Right renal pelvis (tissue), 4 donors: ENCODE measurements around the gene CYTIP. TPM values are rescaled to one million over a fixed set of nuclear protein-coding genes. Genes with fewer than 3 reads are reported as not detected.

Experiments
- DNase-seq, 4 donors: peaks; one replicate each; pipeline ENCODE4 v3.0.0-alpha.2; 2013; ENCODE audit warnings: low read depth in 4 of 4, low spot score in 3 of 4, missing footprints in 1 of 4
- polyA plus RNA-seq, 4 donors: library from polyadenylated mRNA; unstranded; fragments of 120-200 nt; gene quantifications; one replicate each; pipeline ENCODE4 v1.2.1, GENCODE V29; 2013; ENCODE audit not compliant: insufficient read length in 4 of 4

The CYTIP gene
- polyA plus RNA-seq, 4 donors, result 1.8 to 2.2 (median 1.9) TPM

DNA sequence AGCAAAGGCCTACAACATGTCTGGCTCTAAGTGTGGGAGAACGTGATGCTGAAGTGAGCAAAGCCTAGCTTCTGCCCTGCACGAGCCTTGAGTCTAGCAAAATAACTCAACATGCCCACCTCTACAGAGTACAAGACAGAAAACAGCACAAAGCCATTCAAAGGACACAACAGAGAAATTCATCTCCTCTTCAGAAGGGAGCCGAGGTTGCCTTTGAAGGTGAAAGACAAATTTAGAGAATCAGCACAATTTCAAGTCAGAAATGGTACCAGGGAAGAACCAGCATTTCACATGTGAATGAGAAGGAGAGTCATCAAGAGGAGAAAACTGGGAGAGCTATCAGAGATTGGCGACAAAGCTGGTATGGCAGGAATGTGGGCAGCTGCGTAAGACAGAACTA is 21.7 kb upstream of the CYTIP start:
- DNase-seq, result no peak

DNA sequence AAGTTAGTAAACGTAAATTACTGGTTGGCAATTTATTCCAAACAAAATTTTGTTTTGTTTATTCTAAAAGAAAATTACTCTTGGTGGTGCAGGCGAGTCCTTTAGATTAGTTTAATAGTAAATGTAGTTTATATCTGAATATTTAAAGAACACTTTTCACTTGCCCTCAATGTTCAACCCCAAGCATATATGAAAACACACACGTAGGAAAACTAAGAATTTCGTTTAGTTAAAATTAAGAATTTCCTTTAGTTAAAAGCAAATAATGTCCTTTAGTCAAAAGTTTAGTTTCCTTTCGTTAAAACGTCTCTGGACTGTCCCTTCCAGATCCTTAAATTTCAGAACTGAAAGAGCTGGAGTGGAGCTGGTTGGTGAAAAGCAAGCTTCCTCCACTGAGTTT is 19.1 kb upstream of the CYTIP start:
- no peak for DNase-seq

DNA sequence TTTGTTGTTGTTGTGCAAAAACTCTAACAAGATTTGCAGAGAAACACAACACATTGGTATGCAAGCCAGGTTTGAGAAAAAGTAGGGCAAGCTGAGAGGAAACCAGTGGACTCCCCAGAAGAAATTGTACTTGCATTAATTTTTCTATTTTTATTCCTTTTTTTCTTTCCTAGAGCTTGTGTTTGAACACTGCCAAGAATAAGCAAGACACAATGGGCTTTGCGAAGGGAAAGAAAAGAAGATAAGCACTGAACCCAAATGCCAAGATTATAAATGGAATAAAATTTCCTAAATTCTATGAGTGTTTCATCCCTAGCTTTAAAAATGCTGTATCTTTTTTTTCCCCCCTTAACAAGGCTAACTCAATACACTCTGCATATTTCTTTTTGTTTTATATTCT is 17.0 kb upstream of the CYTIP start:
- DNase-seq, result no peak

DNA sequence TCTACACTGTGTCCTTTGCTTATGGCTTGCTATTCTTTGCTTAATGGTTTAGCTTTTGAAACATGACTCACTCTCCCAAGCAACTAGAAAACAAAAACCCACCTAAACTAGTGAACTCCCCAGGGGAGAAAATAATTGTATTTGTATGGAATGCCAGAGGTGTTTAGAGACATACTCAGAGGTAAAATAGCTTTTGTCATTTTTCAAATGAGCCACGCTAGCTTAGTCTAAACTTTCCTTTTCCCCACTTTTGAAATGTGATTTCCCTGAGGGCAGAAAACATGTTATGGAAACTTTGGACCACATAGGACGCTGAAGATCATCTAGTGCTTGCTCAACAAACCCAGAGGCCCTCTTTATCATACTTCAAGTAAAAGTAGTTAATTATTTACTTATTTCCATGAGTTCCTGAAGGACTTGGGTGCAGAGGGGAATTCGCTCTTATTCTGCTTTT is 16.5 kb upstream of the CYTIP start:
- DNase-seq, result no peak

DNA sequence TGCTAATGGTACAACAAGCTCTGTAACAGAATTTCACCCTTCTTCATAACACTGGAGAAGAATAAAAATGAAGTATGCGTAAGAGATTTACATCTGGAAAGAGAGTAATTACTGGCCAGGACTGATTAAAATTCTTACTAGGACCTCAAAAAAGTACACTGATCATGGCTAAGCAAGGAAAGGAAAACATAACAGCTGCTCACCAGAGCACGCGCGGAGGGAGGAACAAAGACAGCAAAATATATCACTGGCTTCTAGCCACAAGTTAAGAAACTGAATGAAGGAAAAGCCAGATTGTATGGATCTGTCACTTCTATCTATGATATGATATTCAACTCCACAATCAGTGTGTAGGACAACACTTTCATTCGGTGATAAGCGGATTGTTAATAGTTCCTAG is 15.6 kb upstream of the CYTIP start:
- DNase-seq, result no peak

DNA sequence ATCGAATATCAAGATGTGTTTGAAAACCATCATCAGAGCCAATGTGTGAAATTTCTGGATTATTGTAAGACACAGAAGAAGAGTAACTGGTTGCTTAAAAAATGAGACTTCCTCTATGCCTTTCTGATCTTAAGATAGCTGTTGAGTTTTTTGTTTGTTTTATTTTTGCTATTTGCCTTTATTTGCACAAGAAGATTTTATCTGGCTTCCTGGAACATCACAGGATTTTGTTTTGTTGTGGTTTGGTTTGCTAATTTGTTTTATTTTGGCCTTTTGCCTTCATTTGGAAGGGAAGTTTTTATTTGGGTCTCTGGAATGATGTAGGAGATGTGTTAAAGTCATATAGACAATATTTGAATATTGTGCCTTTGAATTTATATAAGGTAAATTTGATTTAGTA is 3.9 kb upstream of the CYTIP start:
- DNase-seq, result no peak

DNA sequence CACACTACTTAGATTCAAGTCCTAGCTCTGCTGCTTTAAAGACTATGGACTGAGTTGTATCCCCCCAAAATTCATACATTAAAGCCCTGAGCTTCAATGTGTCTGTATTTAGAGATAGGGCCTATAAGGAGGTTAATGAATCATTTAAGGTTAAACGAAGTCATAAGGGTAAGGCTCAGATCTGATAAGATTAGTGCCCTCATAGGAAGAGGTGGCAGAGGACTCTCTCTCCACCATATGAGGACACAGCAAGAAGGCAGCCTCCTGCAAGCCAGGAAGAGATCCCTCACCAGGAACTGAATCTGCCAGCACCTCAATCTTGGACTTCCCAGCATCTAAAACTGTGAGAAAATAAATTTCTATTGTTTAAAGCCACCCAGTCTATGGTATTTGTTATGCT is 3.1 kb upstream of the CYTIP start:
- DNase-seq, result no peak

DNA sequence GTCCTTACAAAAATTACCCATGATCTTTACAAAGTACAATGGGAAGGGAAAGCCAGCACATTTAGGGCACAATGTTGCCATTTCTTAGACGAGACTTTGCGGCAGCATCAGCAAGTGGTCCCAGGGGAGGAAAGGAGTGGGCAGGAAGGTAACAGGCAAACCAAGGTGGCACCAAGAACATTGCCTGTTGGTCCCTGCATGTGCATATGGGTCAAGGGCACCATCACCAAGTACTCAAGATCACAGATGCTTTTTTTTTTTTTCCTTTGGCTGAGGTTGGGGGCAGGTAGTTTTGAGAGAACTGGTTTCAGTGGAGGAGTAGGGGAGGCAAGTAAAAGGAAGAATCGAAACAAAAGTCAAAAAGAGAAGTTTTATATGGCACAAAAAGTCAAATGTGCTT is 752 bp upstream of the CYTIP start:
- DNase-seq, result no peak

DNA sequence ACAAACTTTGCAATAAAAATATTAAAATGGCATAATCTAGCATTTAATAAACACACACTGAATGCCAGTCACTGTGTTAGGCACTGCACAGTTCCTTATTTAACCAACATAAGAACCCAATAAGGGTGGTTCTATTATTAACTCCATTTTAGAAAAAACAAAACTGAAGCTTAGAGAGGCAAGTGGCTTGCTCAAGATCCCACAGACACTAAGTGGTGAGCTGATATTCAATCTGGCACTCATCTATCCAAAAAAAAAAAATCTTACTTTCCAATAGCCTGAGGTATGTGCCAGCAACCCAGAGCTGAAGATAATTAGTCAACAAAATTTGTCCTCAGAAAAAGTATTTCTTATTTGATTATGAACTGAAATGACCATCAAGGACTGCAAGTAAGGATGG is 799 bp downstream of the CYTIP start:
- DNase-seq, result no peak

DNA sequence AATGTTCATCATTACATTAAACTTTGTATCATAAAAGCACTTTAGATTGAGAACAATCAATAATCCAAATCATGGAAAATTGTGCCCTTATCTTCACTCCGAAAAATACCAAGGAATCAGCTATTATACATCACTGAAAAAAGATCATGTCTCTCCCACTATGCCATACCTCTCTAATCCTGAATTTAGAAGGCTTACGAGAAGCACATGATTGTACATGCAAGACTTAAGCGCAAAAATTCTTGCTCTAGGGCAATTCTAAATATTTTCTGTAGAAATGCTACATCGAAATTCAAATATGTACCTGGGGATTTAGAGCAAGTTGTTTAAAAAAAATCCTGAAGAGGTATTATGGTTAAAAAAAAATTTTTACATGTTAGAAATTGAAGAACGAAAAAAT is 1.3 kb downstream of the CYTIP start:
- DNase-seq, result no peak

DNA sequence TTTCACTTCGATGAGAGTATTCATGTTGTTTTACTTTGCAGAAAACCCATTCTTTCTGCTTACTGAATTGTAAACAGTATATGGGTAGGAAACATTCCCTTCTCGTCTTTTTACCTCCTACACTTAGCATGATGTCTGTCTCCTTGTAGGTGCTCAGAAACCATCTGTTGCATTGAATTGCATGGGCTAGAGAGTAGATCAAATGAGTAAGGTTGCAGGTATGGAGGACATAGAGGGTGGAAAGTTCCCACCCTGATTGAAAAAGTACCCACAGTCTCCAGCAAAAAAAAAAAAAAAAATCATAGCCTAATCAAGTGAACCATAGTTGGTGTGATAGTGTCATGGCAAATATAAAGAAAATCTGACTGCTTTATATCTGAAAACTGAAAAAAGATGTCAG is 1.7 kb downstream of the CYTIP start:
- DNase-seq, result no peak

DNA sequence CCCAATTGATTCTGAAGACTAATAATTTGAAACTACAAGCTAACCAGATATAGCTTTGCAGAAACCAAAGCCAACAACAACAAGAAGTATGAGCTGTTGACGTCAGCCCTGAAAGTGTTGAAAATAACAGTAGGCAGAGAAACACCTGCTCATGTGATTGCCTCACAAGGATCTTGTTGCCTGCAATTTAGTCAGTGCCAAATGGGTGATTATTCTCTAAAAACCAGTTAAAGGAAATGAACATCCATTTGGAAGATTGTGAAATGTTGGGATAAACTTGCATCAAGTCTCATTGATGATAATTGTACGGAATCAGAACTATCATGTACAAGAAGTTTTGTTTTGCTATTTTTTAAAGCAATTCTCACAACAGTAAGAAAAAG is 2.8 kb downstream of the CYTIP start:
- DNase-seq, result no peak

DNA sequence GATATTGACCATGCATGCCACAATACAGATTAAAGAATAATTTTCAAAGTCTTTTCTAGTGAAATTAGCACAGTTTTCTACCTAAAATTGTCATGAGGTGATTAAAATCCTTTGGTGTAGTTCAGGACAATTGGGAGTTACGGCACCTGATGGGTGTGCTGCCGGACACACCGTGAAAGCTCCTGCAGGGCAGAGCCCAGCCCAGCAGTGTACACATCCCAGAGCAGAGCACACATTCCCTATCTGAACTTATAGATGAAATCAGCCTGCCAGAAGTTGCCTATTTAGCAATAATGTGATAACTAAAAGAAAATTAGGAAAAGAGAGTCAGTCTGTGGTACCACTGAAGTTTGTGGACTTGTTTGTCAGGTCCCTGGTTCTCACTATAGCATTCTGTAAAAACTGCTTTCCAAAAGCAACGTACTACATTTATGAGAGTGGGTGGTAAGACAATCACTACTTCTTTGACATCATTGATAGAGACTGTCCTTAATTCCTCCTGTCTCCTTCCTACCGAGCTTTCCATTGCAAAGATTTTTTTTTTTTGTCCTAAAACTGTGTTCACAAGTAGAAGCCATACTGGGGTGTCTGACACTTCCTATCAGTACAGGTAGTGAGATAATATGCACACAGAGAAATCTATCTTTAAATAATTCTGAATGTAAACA is 3.4 kb downstream of the CYTIP start:
- no peak for DNase-seq

DNA sequence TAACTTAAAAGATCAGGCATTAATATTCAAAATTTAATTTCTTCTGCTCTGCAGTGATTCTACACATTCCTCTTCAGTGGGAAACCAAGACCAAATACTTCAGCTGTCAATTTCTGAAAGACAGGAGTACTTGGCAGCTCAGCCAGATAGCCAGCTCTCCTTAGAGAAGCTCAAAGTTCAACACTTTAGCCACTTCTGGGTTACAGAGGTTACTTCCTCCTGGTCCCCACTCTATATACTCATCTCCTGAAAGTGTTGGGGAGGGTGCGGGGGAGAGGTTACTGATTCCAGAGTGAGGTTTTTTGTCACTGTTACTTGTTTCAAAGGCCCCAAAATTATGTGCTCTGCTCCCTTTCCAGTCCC is 4.1 kb downstream of the CYTIP start:
- DNase-seq, result no peak

DNA sequence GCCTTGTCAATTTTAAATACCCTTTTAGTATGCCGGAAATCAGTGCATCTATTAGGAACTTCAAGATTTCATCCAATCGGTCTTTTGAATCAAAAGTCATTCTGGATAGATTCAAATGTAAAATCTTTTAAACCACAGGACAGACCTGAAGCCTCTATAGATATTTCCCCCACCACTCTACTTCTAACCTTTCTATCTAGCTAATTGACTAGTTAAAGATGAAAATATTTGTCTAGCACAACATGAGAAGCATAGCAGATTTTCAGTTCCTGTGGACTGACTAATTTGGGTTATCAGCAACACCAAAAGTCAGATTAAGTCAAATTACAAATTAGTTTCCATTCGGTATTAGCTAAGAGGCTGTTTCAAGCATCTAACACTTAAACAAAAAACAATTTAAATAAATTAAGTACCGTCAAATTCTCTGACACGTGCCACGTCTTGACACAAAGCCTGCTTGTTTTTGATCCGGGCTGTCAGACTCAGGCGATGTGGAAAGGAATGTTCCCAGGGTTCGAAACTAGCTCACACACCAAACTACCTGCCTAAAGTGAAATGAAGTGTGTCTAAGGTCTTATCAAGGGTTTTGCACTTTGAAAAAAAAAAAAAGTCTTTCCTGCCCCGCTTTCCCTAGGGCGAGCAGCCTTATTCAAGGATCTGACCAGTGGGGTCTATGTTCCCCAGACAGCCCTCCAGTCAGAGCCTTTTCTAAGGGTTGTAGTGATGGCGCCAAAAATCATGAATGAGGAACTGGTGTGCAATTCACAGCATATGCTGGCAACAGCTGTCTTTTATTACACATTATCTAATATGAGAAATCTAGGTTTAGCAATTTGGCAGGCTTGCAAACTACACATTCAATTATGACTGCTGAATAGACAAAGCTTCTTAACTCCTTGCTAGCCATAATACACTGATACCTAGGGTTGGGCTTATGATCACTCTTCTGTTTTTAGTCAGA is 4.7 kb downstream of the CYTIP start:
- no peak for DNase-seq

DNA sequence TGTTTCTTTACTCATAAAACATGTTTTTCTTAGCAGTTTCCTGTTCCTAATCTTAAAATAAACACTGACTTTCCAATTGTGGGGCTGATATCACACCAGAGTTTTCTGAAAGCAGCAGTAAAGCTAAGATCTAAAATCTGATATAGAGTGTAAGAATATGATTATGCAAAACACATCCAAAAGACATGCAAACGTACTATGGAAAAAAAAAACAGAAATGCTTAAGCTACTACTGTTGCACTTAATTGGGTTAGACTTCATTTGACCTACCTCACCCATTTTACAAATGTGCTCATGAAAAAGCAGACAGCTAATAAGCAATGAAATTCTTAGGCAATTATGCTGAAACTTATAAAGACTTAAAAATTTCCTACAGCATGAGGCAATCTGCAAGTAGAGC is 10.5 kb downstream of the CYTIP start:
- no peak for DNase-seq

DNA sequence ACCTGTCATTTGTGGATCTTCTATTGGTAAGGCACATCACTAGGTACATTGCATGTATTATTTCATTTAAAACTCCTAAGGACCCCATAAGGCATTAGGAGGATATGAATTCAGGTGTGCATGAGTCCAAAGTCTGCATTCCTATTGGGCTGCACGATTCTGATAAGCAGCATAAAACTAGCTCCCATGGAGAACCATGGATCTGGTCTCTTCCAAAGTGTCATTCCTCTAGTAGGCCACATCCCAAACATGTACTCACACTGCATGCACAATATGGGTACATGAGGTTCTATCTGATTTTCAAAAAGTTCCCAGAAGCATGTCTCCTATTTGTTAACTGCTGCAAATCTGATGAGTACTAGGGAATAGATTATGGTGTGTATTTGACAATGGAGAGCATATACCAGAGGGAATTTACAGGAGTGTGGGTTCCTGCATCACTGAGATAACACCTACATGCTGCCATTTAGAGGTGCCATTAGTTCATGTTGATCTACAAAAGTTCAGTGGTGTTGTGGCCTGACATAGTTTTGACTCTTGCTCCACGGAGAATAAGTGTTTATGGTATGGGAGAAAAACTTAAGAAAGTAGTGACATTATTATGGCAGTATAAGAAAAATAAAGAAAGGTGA is 11.3 kb downstream of the CYTIP start:
- DNase-seq, result no peak

DNA sequence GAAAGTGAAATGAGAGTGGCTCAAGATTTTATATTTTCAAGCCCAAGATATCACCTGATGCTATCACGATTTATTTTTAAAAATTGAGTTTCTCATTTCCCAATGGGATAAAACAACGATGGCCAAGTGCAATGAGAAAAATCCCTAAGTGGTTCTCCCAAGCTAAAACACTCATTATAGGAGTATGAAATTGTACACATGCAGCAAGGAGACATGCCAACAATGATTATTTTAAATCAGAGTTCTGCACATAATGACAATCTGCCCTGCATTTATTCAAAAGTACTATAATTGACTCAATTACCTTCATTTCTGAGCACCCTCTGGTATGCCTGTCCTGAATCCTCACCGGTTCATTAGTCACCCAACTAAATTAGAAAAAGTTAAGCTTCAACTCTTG is 12.7 kb downstream of the CYTIP start:
- no peak for DNase-seq

DNA sequence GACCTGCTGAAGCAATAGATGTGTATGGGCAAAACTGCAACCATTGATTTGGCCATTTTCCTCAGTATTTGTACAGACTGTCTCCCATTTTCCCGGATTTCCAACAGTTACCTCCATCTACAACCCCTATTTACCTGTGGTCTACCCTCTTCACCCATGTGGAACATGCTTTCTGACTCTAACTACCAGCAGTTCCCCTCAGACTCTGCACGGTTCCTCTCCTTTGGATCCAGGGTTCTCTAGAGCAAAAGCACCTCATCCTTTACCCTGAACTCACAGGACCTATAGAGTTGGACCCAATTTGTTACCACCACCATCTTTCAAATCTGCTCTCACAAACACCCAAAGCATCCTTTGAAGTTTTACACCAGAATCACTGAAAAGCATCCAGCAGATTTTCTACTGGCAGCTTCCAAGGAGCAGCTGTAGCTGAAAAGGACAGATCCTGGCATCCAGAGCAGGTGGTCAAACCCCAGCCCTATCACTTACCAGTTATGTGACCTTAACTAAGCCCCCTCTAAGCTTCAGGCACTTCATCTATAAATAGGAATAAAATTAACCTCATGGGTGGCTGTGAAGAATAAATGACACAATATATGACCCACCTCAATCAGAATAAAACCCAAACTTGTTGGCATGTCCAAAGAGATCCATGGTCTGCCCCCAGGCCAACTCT is 15.3 kb downstream of the CYTIP start:
- DNase-seq, result no peak

DNA sequence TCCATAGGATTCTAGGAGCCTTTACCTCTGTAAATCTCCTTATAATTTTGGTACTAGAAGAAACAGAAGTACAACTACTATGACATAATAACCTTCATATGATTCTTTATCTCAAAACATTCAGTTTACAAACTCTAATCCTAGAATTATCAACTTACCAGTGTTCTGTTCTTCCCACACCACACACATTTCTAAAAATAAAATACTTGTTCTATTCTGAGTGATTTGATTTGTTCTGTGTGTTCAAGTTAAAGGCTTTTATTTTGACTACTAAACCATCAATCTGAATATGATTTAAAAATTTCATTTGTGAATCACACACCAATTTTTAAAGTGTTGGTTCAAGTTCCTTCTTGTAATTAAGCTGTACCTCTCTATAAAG is 16.0 kb downstream of the CYTIP start:
- no peak for DNase-seq
